ENCODE measurements around the gene DBX1. TPM values are rescaled to one million over a fixed set of nuclear protein-coding genes. Genes with fewer than 3 reads are reported as not detected.

The DBX1 gene
- total and polyA plus RNA-seq, 2 donors = not detected

- no peak overlapping the region for H3K4me3 ChIP-seq (ENCODE audit: low read depth, low read length)
- no peaks in the 10 kb centered on the region for H3K4me1 ChIP-seq (ENCODE audit: insufficient read depth)
- no peak overlapping the region for H3K27ac ChIP-seq (ENCODE audit: low read depth)
- 66% methylated on average over 7 of the region's 7 CpGs for WGBS
- no peaks in the 10 kb centered on the region for H3K36me3 ChIP-seq (ENCODE audit: insufficient read depth)
- DNase-seq (ENCODE audit: extremely low spot score) = no peak
These were observed 16.9 kb upstream of the DBX1 start for GRCh38 chr11:20177136-20177535.

GRCh38 chr11:20172721-20173447 is 12.6 kb upstream of the DBX1 start:
- no peak overlapping the region for H3K27ac ChIP-seq (ENCODE audit: low read depth)
- 64% methylated on average over 5 of the region's 5 CpGs for WGBS
- no peak overlapping the region for H3K4me3 ChIP-seq (ENCODE audit: low read depth, low read length)
- H3K4me1 ChIP-seq (ENCODE audit: insufficient read depth) = no peaks in the 10 kb centered on the region
- H3K36me3 ChIP-seq (ENCODE audit: insufficient read depth) = no peaks in the 10 kb centered on the region
- DNase-seq (ENCODE audit: extremely low spot score) = no peak

GRCh38 chr11:20163783-20164481 is 3.7 kb upstream of the DBX1 start:
- Histone ChIP-seq H3K36me3 (ENCODE audit: insufficient read depth) (no peaks in the 10 kb centered on the region), H3K4me3 (ENCODE audit: low read depth, low read length) (peak overlapping the region; percentile 16), H3K27ac (ENCODE audit: low read depth) (no peak overlapping the region), H3K4me1 (ENCODE audit: insufficient read depth) (peaks cover 2% of the 10 kb centered on the region)
- 5% methylated on average over 26 of the region's 26 CpGs for WGBS
- no peak for DNase-seq (ENCODE audit: extremely low spot score)

- WGBS = under 1% methylated on average over 61 of the region's 61 CpGs
- Histone ChIP-seq H3K36me3 (ENCODE audit: insufficient read depth) (no peaks in the 10 kb centered on the region), H3K4me3 (ENCODE audit: low read depth, low read length) (peak overlapping the region; percentile 16), H3K4me1 (ENCODE audit: insufficient read depth) (peaks cover 2% of the 10 kb centered on the region), H3K27ac (ENCODE audit: low read depth) (no peak overlapping the region)
- no peak for DNase-seq (ENCODE audit: extremely low spot score)
These were observed 2.8 kb upstream of the DBX1 start for GRCh38 chr11:20162824-20163782.

GRCh38 chr11:20161923-20162744 is 1.9 kb upstream of the DBX1 start:
- DNase-seq (ENCODE audit: extremely low spot score) = no peak
- WGBS = 3% methylated on average over 24 of the region's 24 CpGs
- Histone ChIP-seq H3K4me1 (ENCODE audit: insufficient read depth) (peaks cover 2% of the 10 kb centered on the region), H3K36me3 (ENCODE audit: insufficient read depth) (no peaks in the 10 kb centered on the region), H3K4me3 (ENCODE audit: low read depth, low read length) (no peak overlapping the region), H3K27ac (ENCODE audit: low read depth) (no peak overlapping the region)

- peaks cover 2% of the 10 kb centered on the region for H3K4me1 ChIP-seq (ENCODE audit: insufficient read depth)
- DNase-seq (ENCODE audit: extremely low spot score) = no peak
- no peak overlapping the region for H3K4me3 ChIP-seq (ENCODE audit: low read depth, low read length)
- 3% methylated on average over 29 of the region's 29 CpGs for WGBS
- no peaks in the 10 kb centered on the region for H3K36me3 ChIP-seq (ENCODE audit: insufficient read depth)
- H3K27ac ChIP-seq (ENCODE audit: low read depth) = no peak overlapping the region
These were observed 1.1 kb upstream of the DBX1 start for GRCh38 chr11:20161230-20161918.

- WGBS = 4% methylated on average over 65 of the region's 65 CpGs
- H3K27ac ChIP-seq (ENCODE audit: low read depth) = no peak overlapping the region
- H3K4me1 ChIP-seq (ENCODE audit: insufficient read depth) = peaks cover 2% of the 10 kb centered on the region
- H3K4me3 ChIP-seq (ENCODE audit: low read depth, low read length) = no peak overlapping the region
- H3K36me3 ChIP-seq (ENCODE audit: insufficient read depth) = no peaks in the 10 kb centered on the region
- no peak for DNase-seq (ENCODE audit: extremely low spot score)
These were observed 551 bp downstream of the DBX1 start for GRCh38 chr11:20159466-20160381.

- peak; percentile 40 for DNase-seq (ENCODE audit: extremely low spot score)
These were observed 1.5 kb downstream of the DBX1 start for GRCh38 chr11:20158597-20159257.

GRCh38 chr11:20157728-20158127 is 2.5 kb downstream of the DBX1 start:
- no peak for DNase-seq (ENCODE audit: extremely low spot score)
- Histone ChIP-seq H3K36me3 (ENCODE audit: insufficient read depth) (no peaks in the 10 kb centered on the region), H3K27ac (ENCODE audit: low read depth) (no peak overlapping the region), H3K4me3 (ENCODE audit: low read depth, low read length) (no peak overlapping the region), H3K4me1 (ENCODE audit: insufficient read depth) (no peaks in the 10 kb centered on the region)
- 5% methylated on average over 9 of the region's 9 CpGs for WGBS

More at GRCh38 chr11:20158597-20159257, 1.5 kb downstream of the DBX1 start:
- Histone ChIP-seq H3K27ac (ENCODE audit: low read depth) (no peak overlapping the region), H3K4me3 (ENCODE audit: low read depth, low read length) (no peak overlapping the region), H3K4me1 (ENCODE audit: insufficient read depth) (no peaks in the 10 kb centered on the region), H3K36me3 (ENCODE audit: insufficient read depth) (no peaks in the 10 kb centered on the region)
- 3% methylated on average over 33 of the region's 33 CpGs for WGBS

- Histone ChIP-seq H3K36me3 (ENCODE audit: insufficient read depth) (no peaks in the 10 kb centered on the region), H3K4me1 (ENCODE audit: insufficient read depth) (no peaks in the 10 kb centered on the region), H3K4me3 (ENCODE audit: low read depth, low read length) (peak overlapping the region; percentile 16), H3K27ac (ENCODE audit: low read depth) (no peak overlapping the region)
- DNase-seq (ENCODE audit: extremely low spot score) = no peak
- 2% methylated on average over 45 of the region's 45 CpGs for WGBS
These were observed 3.2 kb downstream of the DBX1 start for GRCh38 chr11:20156876-20157613.
